CD4-positive, alpha-beta memory T cell (primary cell): ENCODE results near the gene TBRG4. TPM values are rescaled to one million over a fixed set of nuclear protein-coding genes. Genes with fewer than 3 reads are reported as not detected.
A peak's percentile ranks its signal among the peaks of the same experiment; 100 is the strongest.

Experiments used
- CTCF ChIA-PET: fragments of 350-600 bp; sonication (Branson Sonifier 250); formaldehyde crosslinking; loops from one replicate; lab custom pipeline; 2021; ENCODE audit warnings: inconsistent platforms; ENCODE audit not compliant: partially characterized antibody; lab: Charles Lee
- POLR2A ChIA-PET: fragments of 350-600 bp; sonication (Branson Sonifier 250); formaldehyde crosslinking; loops from one replicate; lab custom pipeline; 2021; ENCODE audit not compliant: partially characterized antibody; lab: Charles Lee
- DNase-seq, 5 donors: peaks; one replicate each; pipeline versions ENCODE4 v3.0.0 to v3.0.0-alpha.2; 2020 to 2022; ENCODE audit warnings: mixed read lengths in 1 of 5
- H3K27ac ChIP-seq: one replicate; pipeline ENCODE4 v1.7.0; 2013; ENCODE audit warnings: low read depth, low read length
- H3K27me3 ChIP-seq: 2 replicates; pipeline ENCODE4 v1.7.0; 2013; ENCODE audit warnings: mild to moderate bottlenecking, low read length, moderate library complexity; ENCODE audit not compliant: insufficient read depth
- H3K36me3 ChIP-seq: 2 replicates; pipeline ENCODE4 v1.7.0; 2013; ENCODE audit warnings: mild to moderate bottlenecking, low read length, moderate library complexity; ENCODE audit not compliant: insufficient read depth
- H3K4me1 ChIP-seq: 2 replicates; pipeline ENCODE4 v1.7.0; 2013; ENCODE audit warnings: mild to moderate bottlenecking, low read length, moderate library complexity; ENCODE audit not compliant: insufficient read depth
- H3K4me3 ChIP-seq, 2 donors: one replicate each; pipeline ENCODE4 v1.7.0; 2013; ENCODE audit warnings: low read length in 2 of 2, mild to moderate bottlenecking in 1 of 2
- H3K9me3 ChIP-seq, 2 donors: one replicate each; pipeline ENCODE4 v1.7.0; 2013; ENCODE audit warnings: low read length in 2 of 2, control low read depth in 1 of 2; ENCODE audit not compliant: control insufficient read depth in 1 of 2
- H3K27ac Mint-ChIP-seq, 7 donors: one replicate each; pipeline ENCODE4 v1.8.0; 2020 to 2021; ENCODE audit warnings: mixed read lengths in 7 of 7, mild to moderate bottlenecking in 6 of 7, inconsistent platforms in 3 of 7, moderate library complexity in 3 of 7
- H3K27me3 Mint-ChIP-seq, 2 donors: one replicate each; pipeline ENCODE4 v1.8.0; 2020 to 2021; ENCODE audit warnings: mixed read lengths in 2 of 2
- H3K36me3 Mint-ChIP-seq, 2 donors: one replicate each; pipeline ENCODE4 v1.8.0; 2020 to 2021; ENCODE audit warnings: mixed read lengths in 2 of 2, inconsistent platforms in 1 of 2, mild to moderate bottlenecking in 1 of 2
- H3K4me1 Mint-ChIP-seq, 4 donors: one replicate each; pipeline ENCODE4 v1.8.0; 2020 to 2021; ENCODE audit warnings: mixed read lengths in 4 of 4, mild to moderate bottlenecking in 1 of 4
- H3K4me3 Mint-ChIP-seq, 8 donors: one replicate each; pipeline ENCODE4 v1.8.0; 2020 to 2021; ENCODE audit warnings: mixed read lengths in 8 of 8, mild to moderate bottlenecking in 7 of 8, moderate library complexity in 6 of 8, inconsistent platforms in 3 of 8
- H3K9me3 Mint-ChIP-seq, 8 donors: one replicate each; pipeline ENCODE4 v1.8.0; 2020 to 2021; ENCODE audit warnings: mixed read lengths in 8 of 8, mild to moderate bottlenecking in 5 of 8, inconsistent platforms in 3 of 8, moderate library complexity in 1 of 8
- intact Hi-C: fragments of 100-400 bp; cut with micrococcal nuclease; formaldehyde crosslinking; loops from one replicate; pipeline ENCODE4 v1.15.1; 2023
- polyA plus RNA-seq, 2 donors: library from polyadenylated mRNA; unstranded; fragments of 300-500 nt; fragmentation: Illumina TruSeq; gene quantifications; one replicate each; pipeline ENCODE4 v1.2.3, GENCODE V29; 2021
- total RNA-seq, 2 experiments: library from RNA; stranded (reverse); gene quantifications; one replicate each; pipeline ENCODE4 v1.2.3, GENCODE V29; 2021

Gene TBRG4
- total and polyA plus RNA-seq, 4 experiments from 2014 or later = 48.5 to 129 (median 84.3) TPM

GRCh38 chr7:45151131-45151684 lies 39.7 kb upstream of the TBRG4 start:
- peaks cover 3% of the 10 kb centered on the region for H3K27me3 ChIP-seq
- no peak overlapping the region for H3K4me3 ChIP-seq
- Mint-ChIP-seq H3K27ac (no peak overlapping the region), H3K4me3 (no peak overlapping the region), H3K9me3 (no peaks in the 10 kb centered on the region), H3K4me1 (no peaks in the 10 kb centered on the region), H3K27me3 (peaks cover 12 to 27% of the 10 kb centered on the region in 2 donors), H3K36me3 (no peaks in the 10 kb centered on the region)
- intact Hi-C loops = no loop called here
- ChIA-PET POLR2A (no interaction called here), CTCF (interaction anchor here (0.7 to 2.9 kb wide), 2 partner anchors 22 to 109 kb away, joined by 3 to 18 read pairs; no protein-coding TSS in a partner anchor)
- H3K9me3 ChIP-seq = no peaks in the 10 kb centered on the region
- H3K36me3 ChIP-seq = no peaks in the 10 kb centered on the region
- DNase-seq = no peak
- H3K4me1 ChIP-seq = no peaks in the 10 kb centered on the region
- H3K27ac ChIP-seq = no peak overlapping the region

DNA sequence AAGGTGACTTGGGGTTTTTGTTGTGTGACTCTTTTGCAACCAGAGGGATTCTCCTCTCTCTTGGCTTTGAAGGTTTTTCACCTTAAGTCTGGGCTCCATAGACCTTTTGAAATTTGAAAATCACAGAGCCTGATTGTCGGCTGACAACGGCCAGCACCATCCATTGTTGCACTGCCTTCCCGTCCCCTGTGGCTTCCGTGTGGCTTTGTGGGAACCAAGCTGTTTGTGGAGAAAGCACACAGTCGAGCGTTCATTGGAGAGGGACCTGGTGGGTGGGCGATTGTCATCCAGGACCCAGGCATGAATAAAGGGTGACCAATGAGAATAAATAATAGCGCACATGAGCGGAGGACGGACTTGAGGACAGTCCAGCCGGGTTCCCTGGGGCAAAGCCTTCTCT lies 38.7 kb upstream of the TBRG4 start:
- Mint-ChIP-seq H3K27me3 (peaks cover 12 to 29% of the 10 kb centered on the region in 2 donors), H3K9me3 (no peaks in the 10 kb centered on the region), H3K4me1 (no peaks in the 10 kb centered on the region), H3K36me3 (no peaks in the 10 kb centered on the region), H3K4me3 (no peak overlapping the region), H3K27ac (no peak overlapping the region)
- POLR2A ChIA-PET = no interaction called here
- Histone ChIP-seq H3K36me3 (no peaks in the 10 kb centered on the region), H3K27ac (no peak overlapping the region), H3K27me3 (no peaks in the 10 kb centered on the region), H3K4me3 (no peak overlapping the region), H3K9me3 (no peaks in the 10 kb centered on the region), H3K4me1 (no peaks in the 10 kb centered on the region)
- no peak for DNase-seq
- CTCF ChIA-PET = interaction anchor here (2.9 kb wide), 1 partner anchor 110 kb away, joined by 18 read pairs; no protein-coding TSS in a partner anchor
- intact Hi-C loops = no loop called here

DNA sequence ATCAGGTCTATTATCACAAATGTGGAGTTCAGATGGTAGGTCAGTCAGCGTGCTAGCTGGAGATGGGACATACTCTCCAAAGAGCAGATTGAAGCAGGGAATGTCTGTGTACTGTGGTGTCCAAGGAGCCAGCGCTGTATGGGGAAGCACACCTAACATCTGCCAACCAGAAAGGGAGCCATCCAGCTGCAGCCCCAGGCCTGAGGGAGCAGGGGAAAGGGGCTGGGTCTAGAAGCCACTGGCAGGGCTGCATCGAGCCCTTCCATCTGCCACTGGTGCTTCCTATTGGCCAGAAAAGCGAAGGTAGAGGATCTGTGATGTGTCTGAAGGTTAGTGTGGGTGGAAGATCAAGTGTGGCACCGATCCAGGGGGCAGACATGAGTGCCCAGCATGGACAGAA lies 38.1 kb upstream of the TBRG4 start:
- no peak for DNase-seq
- Histone ChIP-seq H3K27me3 (no peaks in the 10 kb centered on the region), H3K27ac (no peak overlapping the region), H3K9me3 (no peaks in the 10 kb centered on the region), H3K4me1 (no peaks in the 10 kb centered on the region), H3K4me3 (no peak overlapping the region), H3K36me3 (no peaks in the 10 kb centered on the region)
- Mint-ChIP-seq H3K36me3 (no peaks in the 10 kb centered on the region), H3K4me1 (no peaks in the 10 kb centered on the region), H3K27ac (no peak overlapping the region), H3K4me3 (no peak overlapping the region), H3K27me3 (peaks cover 14 to 26% of the 10 kb centered on the region in 2 donors), H3K9me3 (no peaks in the 10 kb centered on the region)
- intact Hi-C loops = no loop called here
- POLR2A ChIA-PET = interaction anchor here (0.6 kb wide), 1 partner anchor 346 kb away, joined by 3 read pairs; no protein-coding TSS in a partner anchor
- CTCF ChIA-PET = no interaction called here

DNA sequence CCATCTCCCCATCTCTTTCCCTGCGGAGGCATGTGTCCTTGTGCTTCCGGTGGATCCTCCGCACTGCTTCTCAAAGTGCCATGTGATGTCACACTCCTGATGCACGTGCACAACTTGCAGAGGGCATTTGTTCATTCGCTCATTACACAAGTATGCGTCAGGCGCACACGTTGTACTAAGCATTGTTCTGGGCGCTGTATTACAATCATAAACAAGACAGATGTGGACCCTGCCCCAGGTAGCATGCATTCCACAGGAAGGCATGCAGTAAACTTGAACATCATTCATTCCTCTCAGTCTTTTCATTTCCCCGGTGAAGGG lies 37.1 kb upstream of the TBRG4 start:
- no peaks in the 10 kb centered on the region for H3K36me3 ChIP-seq
- H3K27ac Mint-ChIP-seq = peak overlapping the region in 1 of 7 donors; percentile 48
- no peak overlapping the region for H3K27ac ChIP-seq
- no peaks in the 10 kb centered on the region for H3K9me3 ChIP-seq
- CTCF ChIA-PET = no interaction called here
- no peak overlapping the region for H3K4me3 ChIP-seq
- no peaks in the 10 kb centered on the region for H3K36me3 Mint-ChIP-seq
- POLR2A ChIA-PET = no interaction called here
- H3K27me3 Mint-ChIP-seq = peaks cover 14 to 31% of the 10 kb centered on the region in 2 donors
- H3K4me3 Mint-ChIP-seq = no peak overlapping the region
- intact Hi-C loops = no loop called here
- no peaks in the 10 kb centered on the region for H3K4me1 Mint-ChIP-seq
- no peak for DNase-seq
- no peaks in the 10 kb centered on the region for H3K4me1 ChIP-seq
- no peaks in the 10 kb centered on the region for H3K27me3 ChIP-seq
- no peaks in the 10 kb centered on the region for H3K9me3 Mint-ChIP-seq

DNA sequence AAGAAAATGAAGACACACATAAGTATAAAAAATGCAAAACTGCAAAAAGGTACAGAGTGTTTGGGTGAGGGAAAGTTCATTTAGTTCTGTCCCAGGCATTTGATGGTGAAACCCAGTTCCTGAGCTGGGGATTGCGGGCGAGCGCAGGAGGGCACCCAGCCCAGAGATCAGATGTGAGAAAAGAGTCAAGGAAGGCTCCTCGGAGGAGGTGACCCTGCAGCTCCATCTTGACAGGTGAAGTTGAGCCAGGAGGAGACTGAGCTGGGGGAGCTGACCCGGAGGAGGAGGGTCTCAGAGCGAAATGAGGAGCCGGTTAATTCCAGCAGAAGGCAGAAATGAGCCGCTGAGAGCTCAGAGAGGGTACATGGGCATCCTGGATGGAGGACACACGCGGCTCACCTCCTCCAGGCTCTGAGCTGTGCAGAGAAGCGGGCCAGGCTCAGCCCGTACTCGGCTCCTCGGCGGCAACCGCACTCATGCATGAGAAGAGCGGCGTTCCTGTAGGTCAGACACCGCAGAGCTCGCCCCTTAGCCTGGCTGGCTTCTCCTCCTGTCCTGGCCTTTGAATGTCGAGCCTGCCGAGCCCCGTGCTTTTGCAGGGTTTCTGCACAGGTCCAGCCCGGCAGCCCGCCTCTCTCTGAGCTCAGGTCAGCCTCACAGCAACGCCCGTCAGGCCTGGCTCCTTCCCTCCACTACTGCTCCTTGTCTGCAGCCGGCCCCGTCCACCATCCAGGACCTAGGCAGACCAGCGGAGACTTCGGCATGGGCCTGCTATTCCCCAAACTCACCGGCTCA lies 36.6 kb upstream of the TBRG4 start:
- H3K27me3 Mint-ChIP-seq = peaks cover 14 to 27% of the 10 kb centered on the region in 2 donors
- no peaks in the 10 kb centered on the region for H3K4me1 Mint-ChIP-seq
- ChIA-PET CTCF (interaction anchor here (1.7 kb wide), 1 partner anchor 12 kb away, joined by 9 read pairs; no protein-coding TSS in a partner anchor), POLR2A (no interaction called here)
- Histone ChIP-seq H3K4me3 (no peak overlapping the region), H3K27me3 (no peaks in the 10 kb centered on the region), H3K27ac (no peak overlapping the region), H3K9me3 (no peaks in the 10 kb centered on the region), H3K4me1 (no peaks in the 10 kb centered on the region), H3K36me3 (no peaks in the 10 kb centered on the region)
- intact Hi-C loops = no loop called here
- H3K36me3 Mint-ChIP-seq = no peaks in the 10 kb centered on the region
- no peaks in the 10 kb centered on the region for H3K9me3 Mint-ChIP-seq
- H3K27ac Mint-ChIP-seq = peak overlapping the region in 2 of 7 donors; percentile 6 to 57
- H3K4me3 Mint-ChIP-seq = no peak overlapping the region
- DNase-seq = no peak

DNA sequence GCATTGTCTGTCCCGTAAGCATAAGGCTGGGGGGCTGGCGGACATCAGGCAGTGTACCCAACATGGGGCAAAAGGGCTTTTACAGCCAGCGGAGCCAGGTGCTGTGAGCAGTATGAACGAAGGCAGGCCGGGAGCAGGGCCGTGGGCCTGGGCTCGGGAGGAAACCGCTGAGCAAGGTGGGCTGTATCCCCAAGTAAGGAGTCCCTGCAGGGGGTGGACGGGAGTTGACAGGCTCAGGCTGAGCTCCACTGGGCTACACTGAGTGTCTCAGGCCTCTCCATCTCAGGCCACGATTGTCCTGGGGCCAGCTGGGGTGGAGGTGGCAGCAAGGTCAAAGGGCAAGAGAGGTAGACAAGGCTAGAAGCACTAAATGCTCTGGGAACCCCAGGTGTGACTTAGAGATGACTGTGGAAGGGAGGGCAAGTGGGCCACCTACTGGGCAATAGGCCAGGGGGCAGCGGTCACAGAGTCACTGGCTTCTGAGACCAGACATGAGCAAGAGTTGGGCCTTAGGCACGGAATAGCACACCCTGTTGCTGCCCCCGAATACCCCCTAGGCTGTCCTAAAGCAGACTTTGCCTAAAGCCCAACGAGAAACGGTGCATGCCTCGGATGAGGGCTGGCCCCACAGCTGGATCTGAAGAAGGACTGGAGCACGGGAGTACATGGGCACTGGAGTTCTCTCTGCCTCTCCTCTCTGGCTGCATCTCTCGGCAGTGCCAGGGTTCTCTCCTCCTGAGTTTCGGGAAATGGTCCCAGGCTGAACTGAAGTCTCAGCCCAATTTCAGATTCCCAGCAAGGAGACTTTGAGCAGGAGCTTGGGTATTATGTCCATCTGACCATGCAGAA lies 35.3 kb upstream of the TBRG4 start:
- Mint-ChIP-seq H3K36me3 (no peaks in the 10 kb centered on the region), H3K9me3 (no peaks in the 10 kb centered on the region), H3K27me3 (peaks cover 13 to 27% of the 10 kb centered on the region in 2 donors), H3K27ac (no peak overlapping the region), H3K4me1 (no peaks in the 10 kb centered on the region), H3K4me3 (no peak overlapping the region)
- Histone ChIP-seq H3K4me3 (no peak overlapping the region), H3K9me3 (no peaks in the 10 kb centered on the region), H3K27ac (no peak overlapping the region), H3K36me3 (no peaks in the 10 kb centered on the region), H3K27me3 (no peaks in the 10 kb centered on the region), H3K4me1 (no peaks in the 10 kb centered on the region)
- ChIA-PET CTCF (interaction anchor here (1.7 kb wide), 1 partner anchor 11 kb away, joined by 9 read pairs; no protein-coding TSS in a partner anchor), POLR2A (no interaction called here)
- no peak for DNase-seq
- intact Hi-C loops = no loop called here

- no peak for DNase-seq
- intact Hi-C loops = no loop called here
- no peak overlapping the region for H3K27ac Mint-ChIP-seq
- H3K4me1 Mint-ChIP-seq = no peaks in the 10 kb centered on the region
- H3K27me3 Mint-ChIP-seq = peaks cover 13 to 27% of the 10 kb centered on the region in 2 donors
- H3K9me3 Mint-ChIP-seq = no peaks in the 10 kb centered on the region
- no peak overlapping the region for H3K4me3 Mint-ChIP-seq
- ChIA-PET POLR2A (no interaction called here), CTCF (no interaction called here)
- Histone ChIP-seq H3K4me3 (no peak overlapping the region), H3K27ac (no peak overlapping the region), H3K27me3 (no peaks in the 10 kb centered on the region), H3K4me1 (no peaks in the 10 kb centered on the region), H3K36me3 (no peaks in the 10 kb centered on the region), H3K9me3 (no peaks in the 10 kb centered on the region)
- no peaks in the 10 kb centered on the region for H3K36me3 Mint-ChIP-seq
These were observed 34.4 kb upstream of the TBRG4 start for GRCh38 chr7:45145881-45146280.
